SU-DHL-6 (cell line): ENCODE data around the gene LRTM2.

Source experiments
- H2AFZ ChIP-seq: fragments of 200-600 bp; sonication (generic); 2 replicates; pipeline ENCODE4 v1.6.1; 2014; ENCODE audit warnings: low read depth, mild to moderate bottlenecking, moderate library complexity, mixed read lengths, antibody characterized with exemption, low read length; ENCODE audit not compliant: severe bottlenecking
- H3F3A ChIP-seq: fragments of 200-600 bp; shearing (Covaris generic); 2 replicates; pipeline ENCODE4 v1.6.0; 2016; ENCODE audit warnings: antibody characterized with exemption, mild to moderate bottlenecking; ENCODE audit not compliant: insufficient read depth
- H3K27ac ChIP-seq: fragments of 200-600 bp; sonication (generic); 2 replicates; pipeline ENCODE4 v1.5.1; 2016; ENCODE audit warnings: low read depth, mild to moderate bottlenecking, low read length, moderate library complexity, mixed read lengths
- H3K27me3 ChIP-seq: fragments of 200-600 bp; sonication (generic), shearing (Covaris generic); 2 replicates; pipeline ENCODE4 v1.6.0; 2014; ENCODE audit warnings: mild to moderate bottlenecking, low read length
- H3K36me3 ChIP-seq: fragments of 200-600 bp; sonication (generic); 2 replicates; pipeline ENCODE4 v1.6.1; 2014; ENCODE audit warnings: mild to moderate bottlenecking, low read length, mixed read lengths
- H3K4me2 ChIP-seq: fragments of 300-600, 200-600 bp; shearing (Covaris generic), sonication (generic); 2 replicates; pipeline ENCODE4 v1.6.0; 2014; ENCODE audit warnings: low read length, low read depth, mild to moderate bottlenecking; ENCODE audit not compliant: poor library complexity, severe bottlenecking
- H3K4me3 ChIP-seq: fragments of 200-600 bp; sonication (generic); 2 replicates; pipeline ENCODE4 v1.5.1; 2014; ENCODE audit warnings: antibody characterized with exemption, low read length, mild to moderate bottlenecking, mixed read lengths; ENCODE audit not compliant: insufficient read depth, poor library complexity, severe bottlenecking
- H3K79me2 ChIP-seq: fragments of 200-600 bp; sonication (generic); 2 replicates; pipeline ENCODE4 v1.6.1; 2014; ENCODE audit warnings: mild to moderate bottlenecking, low read length, moderate library complexity; ENCODE audit not compliant: insufficient read depth
- H3K9ac ChIP-seq: fragments of 200-600 bp; sonication (generic); 2 replicates; pipeline ENCODE4 v1.7.0; 2014; ENCODE audit warnings: mild to moderate bottlenecking, low read length
- H3K9me2 ChIP-seq: fragments of 200-600 bp; sonication (generic); replicated peaks from 2 replicates; pipeline ENCODE4 v1.6.1; 2014; ENCODE audit warnings: low read length; ENCODE audit not compliant: insufficient read depth
- H3K9me3 ChIP-seq: fragments of 200-600 bp; sonication (generic); 2 replicates; pipeline ENCODE4 v1.6.1; 2014; ENCODE audit warnings: low read length, mixed read lengths; ENCODE audit not compliant: insufficient read depth
- H4K20me1 ChIP-seq: fragments of 200-600 bp; sonication (generic); 2 replicates; pipeline ENCODE4 v1.6.1; 2014; ENCODE audit warnings: low read depth, mild to moderate bottlenecking, antibody characterized with exemption, low read length, moderate library complexity, mixed read lengths
- CTCF ChIP-seq: fragments of 200-600 bp; sonication (generic); IDR thresholded peaks from one replicate; pipeline ENCODE4 v1.5.1; 2017; ENCODE audit warnings: antibody characterized with exemption, mild to moderate bottlenecking, low read length, moderate library complexity; ENCODE audit not compliant: insufficient read depth, poor library complexity, severe bottlenecking
- EZH2phosphoT487 ChIP-seq: fragments of 200-600 bp; sonication (generic), shearing (Covaris generic); conservative IDR thresholded peaks from 2 replicates; pipeline ENCODE4 v1.6.1; 2018; ENCODE audit warnings: mild to moderate bottlenecking, antibody characterized with exemption, low read length, moderate library complexity, mixed read lengths

Gene LRTM2

GRCh38 chr12:1791104-1791841 is 29.1 kb upstream of the LRTM2 start:
- no peak overlapping the region for H2AFZ ChIP-seq
- H3K9me3 ChIP-seq = no peaks in the 10 kb centered on the region
- H3K27me3 ChIP-seq = no peaks in the 10 kb centered on the region
- H3K27ac ChIP-seq = no peak overlapping the region
- no peaks in the 10 kb centered on the region for H3K9me2 ChIP-seq
- H3K79me2 ChIP-seq = no peaks in the 10 kb centered on the region
- peak overlapping the region; percentile 8; the same call in 1 of the 2 replicates for H3K9ac ChIP-seq
- no peak overlapping the region for H3K4me3 ChIP-seq
- H3K36me3 ChIP-seq = no peaks in the 10 kb centered on the region; the same call in 1 of the 2 replicates
- peak overlapping the region; percentile 16 for H3K4me2 ChIP-seq
- H3F3A ChIP-seq = peaks cover 7% of the 10 kb centered on the region; the same call in 1 of the 2 replicates
- no peak for TF ChIP-seq EZH2phosphoT487
- TF ChIP-seq CTCF = peak; percentile 79
- H4K20me1 ChIP-seq = no peaks in the 10 kb centered on the region

DNA sequence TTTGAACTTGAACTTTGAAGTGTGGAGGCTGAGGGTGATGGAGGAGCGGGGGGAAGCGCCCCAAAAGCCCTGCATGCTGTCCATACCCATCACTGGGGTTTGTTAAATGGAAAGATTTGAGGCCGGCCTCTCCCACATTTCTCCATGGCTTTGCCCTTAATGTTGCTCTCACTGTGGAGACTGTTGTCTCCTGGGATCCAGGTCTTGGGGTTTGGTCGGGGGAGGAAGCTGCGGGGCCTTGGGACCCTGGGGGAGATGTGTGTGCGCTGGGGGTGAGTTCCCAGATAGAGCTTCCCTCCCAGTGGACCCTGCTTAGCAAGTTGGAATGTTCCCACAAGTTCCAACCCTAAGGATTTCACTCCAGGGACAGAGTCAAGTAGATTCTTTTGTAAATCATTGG is 28.0 kb upstream of the LRTM2 start:
- H3K36me3 ChIP-seq = no peaks in the 10 kb centered on the region

DNA sequence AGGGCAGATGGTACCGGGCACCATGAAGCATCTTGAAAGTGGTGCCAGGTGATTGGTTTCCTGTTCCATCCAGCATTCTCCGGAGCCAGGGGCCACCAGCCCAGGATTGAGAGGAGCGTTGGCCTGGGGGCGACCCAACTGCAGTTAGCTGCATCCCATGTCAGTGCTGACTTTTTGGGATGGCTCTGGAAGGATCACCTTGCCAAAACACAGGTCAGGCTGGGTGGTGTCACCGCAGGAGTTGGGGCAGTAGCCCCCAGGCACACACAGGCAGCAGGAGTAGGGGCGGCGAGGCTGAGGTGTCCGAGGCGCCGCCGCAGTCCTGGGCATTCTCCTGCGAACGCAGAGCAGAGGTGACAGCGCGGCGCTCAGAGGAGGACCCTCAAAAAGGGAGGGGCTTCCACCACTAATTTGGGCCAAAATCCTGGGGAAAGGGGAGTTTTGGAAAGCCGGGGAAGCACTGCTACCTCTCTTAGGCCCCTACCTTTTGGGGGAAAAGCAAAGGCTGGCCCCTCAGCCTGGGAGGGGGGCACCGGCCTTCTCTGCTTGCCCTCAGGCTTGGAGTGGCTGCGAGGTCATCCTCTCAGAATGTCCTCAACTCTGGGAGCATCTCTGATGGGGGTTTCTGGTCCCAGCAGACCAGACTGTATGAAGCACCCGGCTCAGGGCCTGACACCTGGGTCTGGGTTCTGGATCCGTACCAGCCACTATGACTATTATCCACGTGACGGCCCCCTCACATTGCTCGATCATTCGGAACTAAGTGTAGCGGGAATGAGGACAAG is 26.7 kb upstream of the LRTM2 start:
- H3K9me3 ChIP-seq = no peaks in the 10 kb centered on the region
- no peaks in the 10 kb centered on the region for H4K20me1 ChIP-seq
- no peaks in the 10 kb centered on the region for H3K27me3 ChIP-seq
- no peak for TF ChIP-seq EZH2phosphoT487
- TF ChIP-seq CTCF = no peak
- no peak overlapping the region for H3K27ac ChIP-seq
- peaks cover 7% of the 10 kb centered on the region; the same call in 1 of the 2 replicates for H3F3A ChIP-seq
- H3K4me2 ChIP-seq = no peak overlapping the region
- H3K36me3 ChIP-seq = no peaks in the 10 kb centered on the region
- no peaks in the 10 kb centered on the region for H3K9me2 ChIP-seq
- H3K79me2 ChIP-seq = no peaks in the 10 kb centered on the region
- no peak overlapping the region for H2AFZ ChIP-seq
- H3K9ac ChIP-seq = no peak overlapping the region
- no peak overlapping the region for H3K4me3 ChIP-seq

More for the DNA sequence above, 28.0 kb upstream of the LRTM2 start:
- peaks cover 7% of the 10 kb centered on the region; the same call in 1 of the 2 replicates for H3F3A ChIP-seq
- no peak overlapping the region for H3K4me3 ChIP-seq
- TF ChIP-seq CTCF = no peak
- TF ChIP-seq EZH2phosphoT487 = no peak
- no peak overlapping the region for H3K9ac ChIP-seq
- no peaks in the 10 kb centered on the region for H3K9me2 ChIP-seq
- H2AFZ ChIP-seq = no peak overlapping the region
- H3K27me3 ChIP-seq = no peaks in the 10 kb centered on the region
- H3K4me2 ChIP-seq = no peak overlapping the region
- H3K9me3 ChIP-seq = no peaks in the 10 kb centered on the region
- no peaks in the 10 kb centered on the region for H3K79me2 ChIP-seq
- no peaks in the 10 kb centered on the region for H4K20me1 ChIP-seq
- no peak overlapping the region for H3K27ac ChIP-seq
